DMS53 treated with DMSO at 0.1 percent for 48 hours (cell line): ENCODE measurements around the gene HES3.

Experiments
- DNase-seq: peaks from one replicate; lab custom pipeline; 2025; ENCODE audit not compliant: unreplicated experiment; lab: John Stamatoyannopoulos, UW

The HES3 gene

GRCh38 chr1:6276811-6277555, 33.0 kb downstream of the HES3 start:
- no peak for DNase-seq

- DNase-seq = no peak
Observed at GRCh38 chr1:6278263-6278662, 34.3 kb downstream of the HES3 start.

DNA sequence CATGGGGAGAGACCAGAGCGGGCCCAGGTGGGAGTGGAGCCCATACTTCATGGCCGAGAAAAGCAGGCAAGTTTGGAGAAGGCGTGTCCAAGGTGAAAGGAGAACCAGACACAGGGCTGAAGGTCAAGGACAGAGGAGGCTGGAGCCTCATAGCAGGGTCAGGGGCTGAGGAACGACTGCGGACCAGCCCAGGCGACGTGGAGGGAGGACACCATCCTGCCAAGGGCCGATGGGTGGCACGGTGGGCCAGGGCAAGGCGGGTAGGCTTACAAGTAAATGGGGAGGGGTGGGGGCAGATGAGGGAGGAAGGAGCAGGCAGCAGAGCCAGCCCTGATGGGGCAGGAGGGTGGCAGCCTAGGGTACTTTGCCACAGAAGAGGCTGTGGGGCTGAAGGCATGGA, 35.1 kb downstream of the HES3 start:
- no peak for DNase-seq

GRCh38 chr1:6279613-6280383, 35.8 kb downstream of the HES3 start:
- DNase-seq = no peak

DNA sequence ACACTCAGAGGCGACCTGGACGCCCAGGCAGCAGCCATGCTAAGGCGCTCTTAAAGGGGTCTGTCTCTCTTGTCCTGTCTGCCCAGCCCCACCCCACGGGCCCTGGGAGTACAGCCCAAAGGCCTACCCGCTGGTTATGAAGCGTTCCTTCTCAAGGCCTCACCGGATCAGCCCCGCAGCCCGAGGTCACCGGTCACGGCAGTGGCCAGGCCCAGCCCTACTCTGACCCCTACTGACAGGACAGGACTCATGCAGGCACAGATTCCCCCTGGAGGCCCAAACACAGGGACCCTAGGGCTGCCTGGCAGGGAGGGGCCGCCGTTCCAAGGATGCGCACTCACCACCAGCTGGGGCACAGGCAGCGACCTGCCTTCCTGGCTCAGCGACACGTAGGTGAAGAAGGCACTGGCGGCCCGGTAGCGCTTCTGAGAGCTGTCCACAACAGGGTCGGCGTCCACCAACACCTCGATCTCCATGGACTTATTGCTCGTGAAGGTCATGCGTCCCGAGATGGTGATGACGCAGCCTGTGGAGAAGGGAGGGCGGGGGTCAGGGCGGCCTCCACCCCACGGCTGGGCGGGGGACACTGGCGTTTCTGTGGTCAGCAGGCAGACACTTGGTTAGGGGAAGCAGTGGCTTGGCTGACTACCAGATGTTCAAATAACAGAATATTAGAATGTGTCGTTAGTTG, 36.9 kb downstream of the HES3 start:
- no peak for DNase-seq

GRCh38 chr1:6281511-6282402, 37.8 kb downstream of the HES3 start:
- no peak for DNase-seq

DNA sequence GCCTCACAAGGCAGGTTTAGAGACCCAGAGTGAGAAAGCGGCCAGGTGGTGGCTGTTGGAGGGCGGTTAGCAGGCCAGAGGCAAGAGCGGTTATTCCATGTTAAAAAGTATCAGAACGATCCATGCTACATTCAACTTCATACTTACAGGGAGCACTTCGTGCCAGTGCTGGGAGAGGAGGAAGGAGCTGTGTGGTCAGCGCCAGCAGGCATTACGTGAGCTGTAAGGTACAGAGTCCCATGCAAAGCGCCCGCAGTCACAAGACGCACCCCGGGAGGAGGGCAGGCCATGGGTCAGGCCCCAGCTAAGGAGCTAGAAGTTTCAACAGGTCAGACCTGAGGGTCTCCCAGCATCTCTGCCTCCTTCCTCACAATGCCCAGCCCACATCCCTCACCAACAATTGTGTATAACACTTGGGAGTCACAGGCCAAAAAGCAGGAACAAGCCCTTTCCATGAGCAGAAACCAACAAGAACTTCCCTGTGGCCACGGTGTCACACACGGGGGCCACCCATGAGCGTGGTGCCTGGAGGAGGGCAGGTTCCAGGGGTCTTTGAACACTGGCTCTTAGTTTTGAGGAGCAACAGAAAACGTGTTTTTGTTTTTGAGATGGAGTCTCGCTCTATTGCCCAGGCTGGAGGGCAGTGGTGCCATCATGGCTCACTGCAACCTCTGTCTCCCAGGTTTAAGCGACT, 38.7 kb downstream of the HES3 start:
- DNase-seq = no peak

DNA sequence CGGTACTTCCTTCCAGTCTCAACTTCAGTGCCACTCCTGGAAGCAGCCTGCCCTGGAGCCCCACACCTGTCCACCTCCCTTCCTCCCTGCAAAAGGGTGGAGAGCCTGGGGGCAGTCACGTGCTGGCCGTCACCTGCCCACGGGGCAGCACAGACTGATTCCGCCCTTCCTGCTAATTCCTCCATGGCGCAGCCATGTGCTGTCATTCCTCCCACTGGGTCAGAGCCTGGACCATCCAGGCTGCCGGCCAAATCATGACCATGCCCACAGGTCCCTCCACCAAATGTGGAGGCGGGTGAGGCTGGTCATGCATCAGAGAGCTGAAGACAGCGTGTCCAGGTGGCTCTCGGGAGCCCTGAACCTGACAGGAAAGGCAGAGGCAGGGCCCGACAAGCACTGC, 41.4 kb downstream of the HES3 start:
- DNase-seq = no peak

- DNase-seq = no peak
Observed at GRCh38 chr1:6286266-6286665, 42.3 kb downstream of the HES3 start.

DNA sequence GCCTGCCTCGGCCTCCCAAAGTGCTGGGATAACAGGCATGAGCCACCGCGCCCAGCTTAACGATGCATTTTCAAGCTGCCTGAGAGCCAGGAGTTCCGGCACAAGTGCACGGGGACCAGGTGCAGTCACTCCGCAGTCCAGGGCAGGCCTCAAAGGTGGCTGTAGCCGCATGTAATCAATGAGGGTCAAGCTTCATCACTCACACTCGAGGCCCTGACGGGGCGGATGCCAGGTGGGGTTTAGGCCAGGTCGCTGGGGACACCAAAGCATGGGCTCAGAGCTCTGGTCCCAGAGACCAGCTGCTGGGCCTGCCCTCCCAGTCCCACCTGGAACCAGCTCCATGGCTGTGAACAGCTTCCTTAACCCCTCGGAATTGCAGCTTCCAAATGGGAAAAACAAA, 43.0 kb downstream of the HES3 start:
- DNase-seq = no peak

DNA sequence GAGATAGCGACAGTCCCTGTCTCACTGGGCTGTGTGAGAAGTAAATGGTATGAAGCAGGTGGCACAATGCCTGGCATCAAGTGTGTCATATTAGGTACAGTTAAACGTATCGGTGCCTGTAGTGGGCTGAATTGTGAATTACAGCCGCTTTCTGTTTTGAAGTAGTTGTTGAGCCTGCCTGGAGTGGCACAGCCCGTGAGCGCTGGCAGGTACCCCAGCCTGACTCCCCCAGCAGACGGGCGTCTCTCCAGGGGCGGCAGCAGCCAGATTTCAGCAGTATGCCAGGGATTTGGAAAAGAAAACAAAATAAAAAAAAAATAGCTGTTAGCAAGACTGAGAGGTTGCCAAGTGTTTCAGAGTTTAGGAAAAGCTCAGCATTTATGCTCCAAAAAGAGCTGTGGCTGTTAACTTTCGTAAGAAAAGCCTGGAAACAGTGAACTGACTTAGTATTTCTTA, 43.5 kb downstream of the HES3 start:
- DNase-seq = no peak

DNA sequence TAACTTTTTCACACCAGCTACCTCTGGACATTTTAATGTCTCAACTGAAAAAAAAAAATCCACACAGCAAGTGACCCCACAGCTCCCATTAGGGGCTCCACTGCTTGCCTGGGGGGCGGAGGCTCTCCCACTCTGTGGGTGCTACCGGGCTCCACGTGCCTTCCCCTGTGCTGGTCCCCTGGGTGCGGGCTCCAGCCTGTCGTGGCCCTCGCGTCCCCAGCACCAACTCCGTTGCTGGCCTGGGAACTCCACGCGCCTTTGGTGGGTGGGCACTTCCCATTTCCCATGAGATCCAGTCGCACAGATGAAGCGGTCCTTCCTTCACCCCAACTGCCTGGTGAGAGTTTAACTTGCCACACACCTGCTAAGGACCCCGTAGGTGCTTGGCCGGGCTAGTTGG, 44.0 kb downstream of the HES3 start:
- no peak for DNase-seq

DNA sequence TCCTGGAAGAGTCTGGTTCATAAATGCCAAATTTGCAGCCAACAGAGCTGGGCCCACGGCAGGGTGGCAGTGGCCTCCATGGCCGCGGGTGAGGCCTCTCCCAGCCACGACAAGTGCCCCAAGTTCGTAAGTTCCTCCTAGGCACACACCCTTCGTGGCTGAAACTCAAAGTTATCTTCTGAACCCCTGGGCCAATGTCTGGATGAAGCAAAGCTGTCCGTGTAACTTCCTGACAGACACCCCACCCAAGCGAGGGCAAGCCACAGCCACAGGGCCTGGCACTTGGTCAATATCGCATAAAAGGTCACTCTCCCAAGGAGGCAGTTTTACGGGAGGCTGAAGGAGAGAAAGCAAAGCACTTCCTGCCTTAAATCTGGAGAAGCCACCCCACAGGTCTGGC, 44.7 kb downstream of the HES3 start:
- no peak for DNase-seq

- DNase-seq = no peak
Observed at GRCh38 chr1:6292102-6292501, 48.1 kb downstream of the HES3 start.

DNA sequence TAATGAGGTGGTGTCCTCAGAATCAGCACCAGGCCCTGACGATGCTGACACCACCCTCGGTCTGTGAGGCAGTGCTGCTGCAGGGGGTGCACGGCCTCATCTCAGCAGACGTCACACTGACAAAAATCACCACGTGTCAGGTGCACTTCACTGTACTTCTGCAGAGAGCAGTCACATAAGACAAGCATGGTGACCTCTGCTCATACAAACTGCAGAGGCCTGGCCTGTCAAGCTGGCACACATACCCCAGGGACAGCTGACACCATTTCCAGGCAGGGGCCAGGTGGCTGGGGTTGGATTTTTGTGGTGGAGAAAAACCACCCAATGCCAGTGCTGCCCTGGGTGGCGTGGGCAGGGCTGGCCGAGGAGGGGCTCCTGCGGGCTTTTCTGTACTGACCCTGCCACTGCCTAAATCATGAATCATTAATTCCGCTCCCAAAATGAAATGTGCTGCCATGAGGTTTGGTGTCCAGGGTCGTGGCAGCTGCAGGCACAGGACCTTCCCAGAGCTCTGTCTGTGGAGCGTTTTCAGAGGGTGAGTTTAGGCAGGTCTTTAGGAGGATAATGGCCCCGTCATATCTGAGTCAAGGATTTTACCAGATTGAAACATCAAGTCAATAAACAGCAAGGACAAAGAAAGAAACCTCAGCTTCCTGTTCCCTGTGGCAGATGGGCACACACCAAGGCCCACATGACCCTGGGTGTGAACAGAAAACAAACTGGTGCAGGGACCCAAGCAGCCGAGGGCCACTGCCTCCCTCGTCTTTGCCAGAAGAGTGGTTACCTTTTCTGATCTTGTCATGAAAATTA, 50.3 kb downstream of the HES3 start:
- DNase-seq = no peak

DNA sequence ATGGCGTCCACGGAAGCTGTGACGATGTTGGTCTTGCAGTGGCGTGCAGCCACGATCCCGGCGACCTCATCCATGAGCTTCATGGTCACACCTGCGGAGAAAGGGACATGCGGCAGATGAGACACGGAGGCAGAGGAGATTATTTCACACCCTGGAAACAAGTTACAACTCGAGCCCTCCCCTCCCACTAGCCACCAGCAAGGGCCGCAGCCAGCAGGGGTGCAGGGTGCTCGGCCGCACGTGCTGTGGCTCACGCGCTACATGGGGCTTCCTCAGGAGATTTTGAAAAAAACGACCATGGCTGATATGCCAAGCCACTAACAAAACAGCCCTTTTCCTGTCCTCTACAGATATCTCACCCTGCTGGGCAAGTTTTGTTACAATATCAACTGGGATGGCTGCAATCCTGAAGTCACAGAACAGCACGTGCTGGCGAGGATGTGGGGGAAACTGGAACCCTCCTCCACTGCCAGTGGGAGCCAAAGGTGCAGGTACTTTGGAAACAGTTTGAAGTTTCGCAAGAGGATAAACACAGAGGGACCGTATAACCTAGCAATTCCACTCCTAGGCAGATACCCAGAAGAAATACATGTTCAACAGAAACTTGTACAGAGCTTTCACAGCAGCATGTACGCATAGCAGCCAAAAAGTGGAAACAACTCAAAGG, 51.0 kb downstream of the HES3 start:
- DNase-seq = no peak
